SIG-M5 (cell line): ENCODE data around the gene PDZK1IP1.
"Not testable (repeated sequence)": the region's sequence is repeated elsewhere in the genome, so short reads cannot be mapped to it uniquely, and the experiment has no call there.

Experiments
- DNase-seq: peaks from one replicate; lab custom pipeline; 2025; lab: John Stamatoyannopoulos, UW

Gene PDZK1IP1

DNA sequence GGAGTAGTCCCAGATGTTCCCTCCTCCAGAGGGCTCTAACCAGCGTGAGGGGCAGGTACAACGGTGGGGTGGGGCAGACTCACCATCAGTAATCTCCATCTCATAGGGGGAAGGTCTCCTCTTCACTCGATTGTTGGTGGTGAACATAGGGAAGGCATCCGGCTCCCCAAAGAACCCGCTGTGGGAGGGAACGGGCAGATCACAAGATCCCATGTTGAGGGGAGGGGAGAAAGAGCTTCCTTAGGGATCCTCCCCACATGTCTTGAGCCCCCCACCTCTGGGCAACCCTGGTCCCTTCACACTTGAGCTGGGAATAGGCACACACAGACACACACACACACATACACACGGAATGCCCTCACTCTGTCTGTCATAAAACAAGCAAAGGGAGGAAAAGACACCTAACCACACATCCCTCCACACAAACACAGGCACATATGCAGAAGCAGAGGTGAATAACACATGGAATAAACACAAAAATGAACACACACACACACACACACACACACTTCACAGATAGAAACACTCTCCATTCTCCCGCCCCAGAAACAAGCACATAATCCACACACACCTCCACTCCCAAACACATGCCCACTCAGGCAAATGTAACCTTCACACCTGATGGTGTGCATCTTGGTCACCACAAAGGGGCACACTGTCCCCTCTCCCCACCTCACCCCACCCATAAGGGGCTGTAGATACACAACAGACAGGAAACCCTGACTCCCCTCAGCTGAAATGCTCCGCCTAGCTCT is 34.3 kb upstream of the PDZK1IP1 start:
- DNase-seq: no peak

GRCh38 chr1:47223174-47223920 is 33.5 kb upstream of the PDZK1IP1 start:
- DNase-seq: no peak

GRCh38 chr1:47222476-47222875 is 32.6 kb upstream of the PDZK1IP1 start:
- DNase-seq: no peak

DNA sequence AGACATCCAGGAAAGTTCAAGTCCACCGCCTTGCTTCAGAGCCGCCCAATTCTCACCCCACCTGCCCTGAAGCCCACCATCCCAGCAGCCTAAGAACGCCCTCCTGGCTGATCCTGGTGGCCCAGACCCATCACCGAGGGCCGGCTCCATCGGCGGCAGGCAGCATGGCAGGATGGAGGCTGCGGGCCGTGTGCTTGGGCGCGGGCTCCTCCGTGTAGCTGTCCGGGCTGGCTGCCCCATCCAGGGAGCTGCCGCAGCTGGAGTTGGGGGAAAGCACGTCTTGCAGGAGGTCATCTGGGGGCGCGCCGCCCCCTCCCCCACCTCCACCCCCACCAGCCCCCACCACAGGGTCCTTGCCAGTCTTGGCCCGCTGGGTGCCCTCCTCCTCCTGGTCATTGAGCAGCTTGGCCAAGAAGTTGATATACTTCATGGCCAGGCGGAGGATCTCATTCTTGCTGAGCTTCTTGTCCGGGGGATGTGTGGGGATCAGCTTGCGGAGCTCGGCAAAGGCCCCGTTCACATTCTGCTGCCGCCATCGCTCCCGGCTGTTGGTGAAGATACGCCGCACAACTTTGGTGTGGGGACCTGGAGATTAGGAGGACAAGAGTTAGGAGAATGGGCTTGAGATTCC is 29.9 kb upstream of the PDZK1IP1 start:
- no peak for DNase-seq

DNA sequence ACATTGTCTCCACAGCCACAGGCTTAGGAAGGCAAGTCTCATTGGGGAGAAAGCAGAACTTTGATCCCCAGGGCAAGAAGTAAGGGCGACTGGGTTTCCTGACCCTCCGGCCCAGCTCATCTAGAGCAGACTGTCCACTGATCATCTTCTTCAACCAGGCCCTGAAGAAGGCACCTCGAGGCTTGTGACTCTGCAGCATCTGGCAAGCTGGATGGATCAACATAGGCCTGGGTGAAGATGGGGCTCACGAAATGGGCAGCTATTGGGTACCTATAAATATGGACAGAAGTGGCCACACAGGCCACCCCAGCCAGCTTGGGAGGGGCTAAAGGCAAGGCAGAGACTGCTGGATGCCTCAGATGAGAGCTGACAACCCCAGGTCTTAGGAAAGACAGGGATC is 29.2 kb upstream of the PDZK1IP1 start:
- no peak for DNase-seq

DNA sequence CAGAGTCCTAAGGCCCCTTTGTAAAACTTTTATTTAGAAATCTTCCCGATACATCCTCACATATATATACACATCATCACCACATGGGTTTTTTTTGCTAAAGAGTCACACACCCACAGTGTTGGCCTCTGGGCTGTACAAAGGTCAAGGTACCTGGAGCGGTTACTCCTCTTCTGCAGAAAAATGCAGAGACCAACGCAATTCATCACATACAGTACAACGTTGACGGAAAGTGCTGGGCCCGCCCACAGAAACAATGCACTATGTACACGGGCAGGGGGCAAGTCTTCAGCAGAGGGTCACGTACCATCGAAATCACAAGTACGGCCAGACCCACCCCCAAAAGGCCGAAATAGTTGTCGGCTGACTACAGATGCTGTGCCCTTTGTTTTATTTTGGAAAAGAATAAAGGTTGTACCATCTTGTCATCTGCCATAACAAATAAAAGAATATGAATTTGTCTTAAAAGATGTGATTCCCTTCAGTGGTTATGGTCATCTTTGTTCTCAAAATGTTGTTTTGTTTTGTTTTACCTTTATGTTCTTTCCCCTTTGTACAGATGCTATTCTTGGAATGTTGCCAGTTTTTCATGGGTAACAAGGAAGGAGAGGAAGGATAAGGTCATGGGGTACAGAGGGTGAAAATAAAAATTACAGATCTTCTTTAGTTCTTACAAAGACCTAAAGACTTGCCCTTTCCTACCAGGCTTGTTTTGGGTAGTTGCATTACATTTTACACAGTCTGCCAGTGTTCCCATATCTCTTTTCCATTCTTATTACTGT is 26.6 kb upstream of the PDZK1IP1 start:
- DNase-seq: no peak

DNA sequence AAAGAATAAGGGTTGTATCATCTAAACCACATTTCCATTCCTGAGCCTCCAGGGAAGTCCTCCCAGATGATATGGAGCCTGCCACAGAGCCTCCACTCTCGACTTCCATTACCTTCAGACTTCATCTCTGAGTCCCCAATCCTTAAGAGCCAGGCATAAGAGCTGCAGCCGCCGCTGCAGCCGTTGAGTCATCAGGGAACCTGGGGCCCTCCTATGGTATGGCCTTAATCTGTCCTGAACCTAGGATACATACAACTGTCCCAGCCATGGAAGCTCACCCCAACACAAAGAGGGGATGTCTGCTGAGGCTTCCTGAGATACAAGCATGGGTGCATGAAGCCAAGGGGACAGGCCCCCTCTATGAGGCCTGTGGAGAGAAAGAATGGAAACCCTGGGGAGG is 25.9 kb upstream of the PDZK1IP1 start:
- DNase-seq: no peak

DNA sequence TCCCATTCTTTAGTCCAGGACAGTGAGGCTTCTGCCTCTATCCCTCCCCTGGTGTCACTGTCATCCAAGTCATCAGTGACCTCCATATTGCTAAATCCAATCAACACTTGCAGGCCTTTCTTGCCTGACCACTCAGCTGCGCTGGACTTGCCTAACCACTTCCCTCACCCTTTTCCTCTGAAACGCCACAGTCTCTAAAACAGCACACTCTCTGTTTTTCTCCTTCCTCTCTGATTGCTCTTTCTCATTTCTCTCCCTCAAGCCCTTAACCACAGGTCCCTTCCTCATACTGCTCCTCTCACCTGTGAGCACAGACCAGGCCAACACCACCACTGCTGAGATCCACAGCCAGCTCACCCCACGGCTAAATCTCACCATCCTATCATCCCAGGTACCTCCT is 24.7 kb upstream of the PDZK1IP1 start:
- no peak for DNase-seq

GRCh38 chr1:47213230-47213963 is 23.6 kb upstream of the PDZK1IP1 start:
- no peak for DNase-seq

GRCh38 chr1:47212636-47213229 is 22.9 kb upstream of the PDZK1IP1 start:
- DNase-seq: no peak

GRCh38 chr1:47211796-47212269 is 22.0 kb upstream of the PDZK1IP1 start:
- DNase-seq: no peak

DNA sequence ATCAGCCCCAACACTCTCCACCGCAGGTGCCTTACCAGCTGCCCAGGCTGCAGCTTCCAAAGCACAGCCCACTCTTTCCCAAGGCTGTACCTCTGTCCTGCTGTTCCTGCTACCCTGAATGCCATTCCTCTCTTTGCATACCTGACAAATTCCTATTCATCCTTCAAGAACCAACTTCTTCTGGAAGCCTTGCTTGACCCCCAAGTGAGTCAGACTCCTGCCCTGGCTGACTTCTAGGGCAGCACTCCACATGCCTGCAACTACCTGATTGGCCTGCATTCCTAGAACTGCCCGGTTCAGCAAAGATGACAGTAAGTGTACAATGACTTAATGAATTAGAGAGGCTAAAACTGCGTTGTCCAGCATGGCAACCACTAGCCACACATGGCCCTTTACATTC is 20.8 kb upstream of the PDZK1IP1 start:
- DNase-seq: no peak

DNA sequence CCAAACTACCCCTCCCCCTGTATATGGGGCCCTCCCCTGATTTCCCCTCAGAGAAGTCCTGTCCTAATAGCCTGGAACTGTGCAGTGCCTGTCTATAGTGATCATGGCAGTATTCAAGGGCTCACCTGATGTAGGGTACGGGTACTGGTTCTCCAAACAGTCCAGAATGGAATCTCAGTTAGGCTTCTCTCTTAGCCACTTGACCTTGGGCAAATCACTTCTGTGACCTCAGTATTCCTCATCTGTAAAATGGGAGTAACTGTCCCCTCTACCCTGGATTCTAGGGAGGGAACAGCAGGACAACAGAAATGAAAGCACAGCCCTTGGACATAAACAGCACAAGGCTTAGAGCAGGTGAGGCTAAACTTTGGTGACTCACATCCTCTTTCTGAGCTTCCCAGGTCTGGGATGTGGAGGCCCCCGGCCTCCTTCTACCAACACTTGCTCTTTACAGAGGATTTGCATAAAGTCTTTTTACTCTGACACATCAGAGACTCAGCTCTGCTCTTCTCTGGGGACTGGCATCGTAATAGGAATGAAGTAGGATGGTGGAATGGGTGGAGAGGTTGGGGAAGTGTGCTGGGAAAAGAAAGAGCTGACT is 20.0 kb upstream of the PDZK1IP1 start:
- no peak for DNase-seq

GRCh38 chr1:47209091-47209490 is 19.3 kb upstream of the PDZK1IP1 start:
- DNase-seq: no peak

DNA sequence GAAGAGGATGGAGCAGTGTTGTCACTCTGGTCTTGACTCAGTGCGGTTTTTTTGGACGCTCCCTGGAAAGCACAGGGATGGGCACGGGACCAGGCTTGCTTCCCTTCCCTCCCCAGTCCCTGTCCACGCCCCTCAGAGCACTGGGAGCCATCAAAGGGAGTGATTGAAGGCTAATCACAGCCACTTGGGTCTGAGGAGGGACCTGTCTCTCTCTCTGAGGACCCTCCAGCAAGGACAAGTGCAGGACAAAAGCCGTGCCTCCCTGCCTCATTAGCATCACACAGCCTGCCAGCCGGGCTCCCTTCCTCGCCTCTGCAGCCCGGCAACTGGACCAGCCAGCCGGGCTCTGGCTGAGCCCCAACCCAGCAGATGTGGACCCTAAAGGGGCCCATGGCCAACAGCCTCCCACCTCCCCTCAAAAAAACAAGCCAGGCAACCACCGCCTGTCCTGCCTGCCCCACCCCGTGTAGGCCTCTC is 18.6 kb upstream of the PDZK1IP1 start:
- DNase-seq: no peak

DNA sequence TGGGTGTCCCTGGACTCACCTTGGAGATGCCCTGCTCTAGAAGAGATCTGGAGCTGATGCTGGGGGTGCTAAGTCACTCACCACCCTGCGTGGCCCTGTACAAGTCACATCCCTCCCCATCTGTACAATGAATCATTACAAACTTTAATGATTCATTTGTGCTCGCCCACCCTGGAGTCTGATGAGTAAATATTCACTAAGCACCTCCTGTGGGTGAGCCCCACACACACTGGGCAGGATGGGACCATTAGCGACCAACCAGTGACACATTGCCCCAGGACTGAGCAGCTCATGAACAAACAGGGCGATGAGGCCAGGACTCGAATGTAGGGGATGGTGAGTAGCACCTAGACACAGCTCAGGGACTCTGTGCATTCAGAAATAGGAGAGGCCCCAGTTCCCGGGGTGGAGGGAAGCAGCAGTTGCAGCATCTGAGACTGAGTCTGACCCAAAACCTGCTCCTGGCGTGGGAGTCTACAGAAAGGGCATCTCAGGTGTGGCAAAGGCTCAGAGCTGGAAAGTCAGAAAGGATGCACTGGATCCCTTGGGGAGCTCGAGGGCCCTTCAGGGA is 18.1 kb upstream of the PDZK1IP1 start:
- DNase-seq: no peak

DNA sequence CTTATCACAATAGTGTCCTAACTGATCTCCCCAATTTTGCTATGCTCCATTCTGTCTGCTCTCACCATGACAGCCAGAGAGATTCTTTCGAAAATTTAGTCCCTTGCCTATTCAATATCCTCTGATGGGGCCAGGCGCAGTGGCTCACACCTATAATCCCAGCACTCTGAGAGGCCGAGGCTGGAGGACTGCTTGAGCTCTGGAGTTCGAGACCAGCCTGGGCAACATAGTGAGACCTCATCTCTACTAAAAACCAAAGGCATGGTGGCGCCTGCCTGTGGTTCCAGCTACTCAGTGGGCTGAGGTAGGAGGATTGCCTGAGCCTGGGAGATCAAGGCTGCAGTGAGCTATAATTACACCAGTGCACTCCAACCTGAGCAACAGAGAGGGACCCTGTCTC is 16.1 kb upstream of the PDZK1IP1 start:
- no peak for DNase-seq

DNA sequence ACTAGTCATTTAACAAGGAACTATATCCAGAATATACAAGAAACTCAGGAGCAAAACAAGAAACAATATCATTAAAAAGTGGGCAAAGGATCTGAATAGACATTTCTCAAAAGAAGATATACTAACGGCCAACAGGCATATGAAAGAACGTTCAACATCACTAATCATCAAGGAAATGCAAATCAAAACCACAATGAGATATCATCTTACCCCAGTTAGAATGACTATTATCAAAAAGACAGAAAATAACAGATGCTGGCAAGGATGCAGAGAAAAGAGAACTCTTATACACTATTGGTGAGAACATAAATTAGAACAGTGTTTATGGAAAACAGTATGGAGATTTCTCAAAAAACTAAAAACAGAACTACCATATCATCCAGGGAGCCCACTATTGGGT is 13.7 kb upstream of the PDZK1IP1 start:
- not testable (repeated sequence) for DNase-seq

- no peak for DNase-seq
These were observed 11.3 kb upstream of the PDZK1IP1 start for GRCh38 chr1:47201179-47201578.

DNA sequence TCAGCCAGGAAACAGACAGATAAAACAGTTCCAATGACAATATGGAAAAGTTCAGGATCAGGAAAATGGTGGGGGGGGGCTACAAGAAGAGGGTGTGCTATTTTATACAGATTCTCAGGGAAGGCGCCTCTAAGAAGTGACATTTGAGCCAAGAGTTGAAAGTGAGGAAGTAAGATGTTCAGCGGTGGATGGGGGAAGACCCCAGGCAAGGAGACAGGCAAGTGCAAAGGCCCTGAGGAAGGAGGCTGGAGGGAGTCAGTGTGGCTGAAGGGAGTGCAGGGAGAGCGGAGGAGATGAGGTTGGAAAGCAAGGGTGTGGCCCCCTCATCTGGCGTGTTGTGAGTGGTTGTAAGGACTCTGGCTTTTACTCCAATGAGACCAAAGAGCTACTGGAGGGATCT is 8.4 kb upstream of the PDZK1IP1 start:
- no peak for DNase-seq
